NCI-H146 (cell line): ENCODE measurements around the gene PHLDB2.

Experiments used
- DNase-seq: peaks from one replicate; lab custom pipeline; 2025; lab: John Stamatoyannopoulos, UW

The PHLDB2 gene

GRCh38 chr3:111851511-111851954 lies 7.5 kb upstream of the PHLDB2 start:
- DNase-seq: no peak

- no peak for DNase-seq
These were observed 6.5 kb upstream of the PHLDB2 start for GRCh38 chr3:111852540-111852939.

- no peak for DNase-seq
These were observed 6.0 kb upstream of the PHLDB2 start for GRCh38 chr3:111853068-111853467.

GRCh38 chr3:111854990-111855389 lies 4.1 kb upstream of the PHLDB2 start:
- no peak for DNase-seq

GRCh38 chr3:111856501-111856900 lies 2.6 kb upstream of the PHLDB2 start:
- no peak for DNase-seq

- DNase-seq: no peak
These were observed 1.6 kb upstream of the PHLDB2 start for GRCh38 chr3:111857474-111857873.

- DNase-seq: no peak
These were observed 423 bp upstream of the PHLDB2 start for GRCh38 chr3:111858642-111859041.

GRCh38 chr3:111859974-111860859 lies 1.2 kb downstream of the PHLDB2 start:
- DNase-seq: peak; percentile 91

GRCh38 chr3:111861391-111861790 lies 2.3 kb downstream of the PHLDB2 start:
- DNase-seq: no peak

GRCh38 chr3:111862415-111862814 lies 3.4 kb downstream of the PHLDB2 start:
- no peak for DNase-seq

GRCh38 chr3:111862974-111863373 lies 3.9 kb downstream of the PHLDB2 start:
- no peak for DNase-seq

- DNase-seq: no peak
These were observed 5.1 kb downstream of the PHLDB2 start for GRCh38 chr3:111863942-111864694.

GRCh38 chr3:111864821-111865656 lies 6.0 kb downstream of the PHLDB2 start:
- no peak for DNase-seq

- DNase-seq: no peak
These were observed 8.9 kb downstream of the PHLDB2 start for GRCh38 chr3:111867889-111868426.

GRCh38 chr3:111870620-111871019 lies 11.6 kb downstream of the PHLDB2 start:
- DNase-seq: no peak

GRCh38 chr3:111871809-111872623 lies 13.0 kb downstream of the PHLDB2 start:
- no peak for DNase-seq

- no peak for DNase-seq
These were observed 13.9 kb downstream of the PHLDB2 start for GRCh38 chr3:111872979-111873378.

- no peak for DNase-seq
These were observed 15.2 kb downstream of the PHLDB2 start for GRCh38 chr3:111874177-111874820.

GRCh38 chr3:111881480-111881879 lies 22.4 kb downstream of the PHLDB2 start:
- no peak for DNase-seq

- no peak for DNase-seq
These were observed 23.1 kb downstream of the PHLDB2 start for GRCh38 chr3:111882194-111882593.

- no peak for DNase-seq
These were observed 23.7 kb downstream of the PHLDB2 start for GRCh38 chr3:111882799-111883198.
